Smooth muscle cell (in vitro differentiated cells): Measurements from ENCODE around the gene SCGB3A2. TPM values are rescaled to one million over a fixed set of nuclear protein-coding genes. Genes with fewer than 3 reads are reported as not detected.

Experiments
- DNase-seq: peaks from one replicate; lab custom pipeline; 2025; ENCODE audit not compliant: unreplicated experiment; lab: John Stamatoyannopoulos, UW
- H2AFZ ChIP-seq: fragments of 200-600 bp; sonication (generic); 2 replicates; pipeline ENCODE4 v1.6.0; 2016; ENCODE audit warnings: antibody characterized with exemption, low read depth, mild to moderate bottlenecking
- H3F3A ChIP-seq: fragments of 200-600 bp; sonication (generic); 2 replicates; pipeline ENCODE4 v1.6.0; 2017; ENCODE audit warnings: antibody characterized with exemption, low read depth
- H3K27ac ChIP-seq: fragments of 200-600 bp; sonication (generic); 2 replicates; pipeline ENCODE4 v1.5.1; 2016; ENCODE audit warnings: low read depth, mild to moderate bottlenecking
- H3K27me3 ChIP-seq: fragments of 200-600 bp; sonication (generic); 2 replicates; pipeline ENCODE4 v1.6.1; 2016; ENCODE audit warnings: low read depth, mild to moderate bottlenecking
- H3K36me3 ChIP-seq: fragments of 200-600 bp; sonication (generic); 2 replicates; pipeline ENCODE4 v1.5.1; 2016; ENCODE audit warnings: low read depth
- H3K4me1 ChIP-seq: fragments of 200-600 bp; sonication (generic); 2 replicates; pipeline ENCODE4 v1.5.1; 2016; ENCODE audit warnings: low read depth
- H3K4me2 ChIP-seq: fragments of 200-600 bp; sonication (generic); 2 replicates; pipeline ENCODE4 v1.6.0; 2016; ENCODE audit warnings: mild to moderate bottlenecking
- H3K4me3 ChIP-seq: fragments of 200-600 bp; sonication (generic); 2 replicates; pipeline ENCODE4 v1.5.1; 2016; ENCODE audit warnings: mild to moderate bottlenecking
- H3K79me2 ChIP-seq: fragments of 200-600 bp; sonication (generic); 2 replicates; pipeline ENCODE4 v1.6.0; 2016; ENCODE audit warnings: low read depth, mild to moderate bottlenecking
- H3K9ac ChIP-seq: fragments of 200-600 bp; sonication (generic); 2 replicates; pipeline ENCODE4 v1.6.0; 2016; ENCODE audit warnings: low read depth
- H3K9me3 ChIP-seq: fragments of 200-600 bp; sonication (generic); replicated peaks from 2 replicates; pipeline ENCODE4 v1.5.1; 2016; ENCODE audit warnings: low read depth
- H4K20me1 ChIP-seq: fragments of 200-600 bp; sonication (generic); 2 replicates; pipeline ENCODE4 v1.6.0; 2016; ENCODE audit warnings: low read depth
- CTCF ChIP-seq: fragments of 200-600 bp; sonication (generic); IDR thresholded peaks from 2 replicates; pipeline ENCODE4 v1.5.1; 2017; ENCODE audit warnings: borderline replicate concordance, mild to moderate bottlenecking, antibody characterized with exemption; ENCODE audit not compliant: insufficient read depth, poor library complexity, severe bottlenecking
- WGBS: methylation state at CpG from one replicate; pipeline ENCODE4 v1.1.7; 2016; ENCODE audit warnings: low lambda C conversion rate; 5-methylcytosine and 5-hydroxymethylcytosine counted together
- polyA plus RNA-seq: library from polyadenylated mRNA; unstranded; fragments of >200 nt; fragmentation: Nextera tagmentation; extraction: Ambion mirVana; gene quantifications from 2 replicates; pipeline ENCODE4 v1.2.1, GENCODE V29; 2016
- total RNA-seq: library from RNA; depleted of rRNA; stranded (reverse); fragments of >200 nt; gene quantifications from 2 replicates; pipeline ENCODE4 v1.2.3, GENCODE V29; 2014

The SCGB3A2 gene
- total and polyA plus RNA-seq, 2 experiments from 2014 or later: 2.3 to 3.9 TPM

DNA sequence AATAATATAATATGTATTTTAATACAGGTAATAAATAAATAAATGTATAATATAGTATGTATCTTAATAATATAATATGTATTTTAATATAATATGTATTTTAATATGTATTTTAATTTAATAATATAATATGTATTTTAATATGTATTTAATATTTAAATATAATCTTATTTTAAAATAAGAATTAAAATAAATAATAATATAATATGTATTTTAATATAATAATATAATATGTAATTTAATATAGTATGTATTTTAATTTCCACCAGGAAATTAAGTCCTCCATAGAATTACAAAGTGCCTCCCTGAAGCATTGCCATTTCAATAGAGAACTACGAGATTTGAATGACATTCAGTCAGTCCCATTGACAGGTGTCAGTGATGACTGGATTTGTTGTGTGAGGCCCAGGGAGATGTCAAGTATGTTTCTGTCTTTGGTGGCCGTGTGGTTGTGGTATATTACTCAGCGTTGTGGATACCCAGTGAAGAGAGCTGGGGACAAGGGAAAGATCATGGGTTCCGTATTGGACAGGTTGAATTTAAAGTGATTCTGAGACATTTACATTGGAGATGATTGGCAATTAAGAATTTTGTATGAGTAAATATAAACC lies 42.0 kb downstream of the SCGB3A2 start:
- Histone ChIP-seq H3K79me2 (no peaks in the 10 kb centered on the region), H4K20me1 (no peaks in the 10 kb centered on the region), H3K36me3 (no peaks in the 10 kb centered on the region), H3K27ac (no peak overlapping the region), H3K4me3 (no peak overlapping the region), H3K9ac (no peak overlapping the region), H2AFZ (no peak overlapping the region), H3K9me3 (no peaks in the 10 kb centered on the region), H3K27me3 (no peaks in the 10 kb centered on the region), H3K4me2 (no peak overlapping the region), H3K4me1 (peaks cover 11% of the 10 kb centered on the region), H3F3A (no peaks in the 10 kb centered on the region)
- no peak for TF ChIP-seq CTCF
- DNase-seq: no peak
- 90% methylated on average over 4 of the region's 4 CpGs for WGBS

DNA sequence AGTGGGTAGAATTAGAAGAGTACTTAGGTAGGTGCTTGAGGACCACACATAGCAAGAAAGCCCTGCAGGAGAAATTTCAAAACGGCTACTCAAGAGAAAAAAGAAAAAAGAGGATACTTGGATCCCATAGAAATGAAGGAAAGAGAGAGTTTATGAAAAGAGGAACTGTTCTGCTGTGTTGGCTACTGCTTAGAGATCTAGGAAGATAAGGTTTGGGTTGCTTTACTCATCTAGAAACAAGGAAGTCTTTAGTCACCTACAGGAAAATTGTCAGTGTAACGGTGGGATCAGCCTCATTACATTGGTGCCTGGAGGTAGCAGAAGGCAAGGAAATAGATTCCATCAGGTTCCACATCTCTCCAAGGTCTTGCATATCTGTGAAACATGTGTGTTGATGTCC lies 42.6 kb downstream of the SCGB3A2 start:
- 81% methylated on average over 2 of the region's 2 CpGs for WGBS
- Histone ChIP-seq H3K9ac (no peak overlapping the region), H2AFZ (no peak overlapping the region)

GRCh38 chr5:147925020-147925419 lies 46.5 kb downstream of the SCGB3A2 start:
- 76% methylated on average over 4 of the region's 4 CpGs for WGBS
- DNase-seq: no peak
- no peaks in the 10 kb centered on the region for H3K79me2 ChIP-seq

More for the DNA sequence above, 42.6 kb downstream of the SCGB3A2 start:
- Histone ChIP-seq H3K79me2 (no peaks in the 10 kb centered on the region), H3K9me3 (no peaks in the 10 kb centered on the region), H3K4me2 (no peak overlapping the region), H3F3A (no peaks in the 10 kb centered on the region), H4K20me1 (no peaks in the 10 kb centered on the region), H3K27ac (no peak overlapping the region), H3K27me3 (no peaks in the 10 kb centered on the region), H3K4me1 (peaks cover 11% of the 10 kb centered on the region), H3K36me3 (no peaks in the 10 kb centered on the region), H3K4me3 (no peak overlapping the region)
- DNase-seq: no peak
- no peak for TF ChIP-seq CTCF

More at GRCh38 chr5:147925020-147925419, 46.5 kb downstream of the SCGB3A2 start:
- H3K4me1 ChIP-seq: peaks cover 1% of the 10 kb centered on the region
- no peak overlapping the region for H3K9ac ChIP-seq
- no peaks in the 10 kb centered on the region for H3F3A ChIP-seq
- no peak overlapping the region for H3K27ac ChIP-seq
- H2AFZ ChIP-seq: no peak overlapping the region
- H3K9me3 ChIP-seq: no peaks in the 10 kb centered on the region
- no peaks in the 10 kb centered on the region for H4K20me1 ChIP-seq
- H3K36me3 ChIP-seq: no peaks in the 10 kb centered on the region
- no peak overlapping the region for H3K4me3 ChIP-seq
- no peak for TF ChIP-seq CTCF
- H3K4me2 ChIP-seq: no peak overlapping the region
- H3K27me3 ChIP-seq: no peaks in the 10 kb centered on the region
